ENCODE measurements around the gene FOXQ1. TPM values are rescaled to one million over a fixed set of nuclear protein-coding genes. Genes with fewer than 3 reads are reported as not detected.

Gene FOXQ1
- total RNA-seq, 4 donors from 2014 or later: 0.42 TPM; not detected in 3

DNA sequence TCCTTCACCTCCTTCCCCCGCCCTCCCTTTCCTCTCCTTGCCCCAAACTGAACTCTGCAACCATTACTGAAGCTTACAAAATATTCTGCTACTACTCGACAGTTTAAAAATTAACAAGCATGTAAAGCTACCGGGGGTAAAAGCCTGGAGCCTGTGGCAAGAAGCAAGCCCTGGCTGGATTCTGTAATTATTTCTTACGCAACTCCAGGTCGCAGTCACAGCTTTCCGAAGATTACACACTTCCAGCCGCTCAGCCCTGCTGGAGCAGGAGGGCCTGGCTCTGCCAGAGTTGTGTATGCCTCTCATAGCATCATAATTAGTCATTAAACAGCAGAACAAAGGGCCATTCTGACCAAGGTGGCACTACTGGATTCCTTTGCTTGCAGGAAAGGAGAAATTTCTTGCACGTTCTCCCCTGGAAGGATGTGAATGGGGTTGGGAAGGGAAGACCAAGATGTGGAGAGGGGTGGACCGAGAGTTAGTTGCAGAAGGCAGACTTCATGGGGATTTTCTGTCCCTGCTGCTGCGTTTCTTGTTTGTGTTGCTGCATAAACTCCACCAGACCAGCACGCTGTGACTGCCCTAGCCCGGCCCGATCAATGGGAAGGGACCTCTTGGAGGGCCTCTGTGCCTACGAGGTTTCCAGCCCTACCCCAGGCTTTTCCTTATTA is 23.6 kb downstream of the FOXQ1 start:
- Histone ChIP-seq H3K4me3 (no peak overlapping the region), H3K9me3 (no peaks in the 10 kb centered on the region), H3K27me3 (no peaks in the 10 kb centered on the region), H3K4me1 (no peaks in the 10 kb centered on the region), H3K27ac (no peak overlapping the region), H3K36me3 (no peaks in the 10 kb centered on the region)
- ATAC-seq (peak in 1 of 2 donors; percentile 50), DNase-seq (no peak)
- TF ChIP-seq POLR2A (IDR thresholded peaks at IDR 0.05) (no peak), CTCF (IDR thresholded peaks at IDR 0.05 in 4 of 5, conservative IDR thresholded peaks at IDR 0.05 in 1 of 5) (no peak)
- in situ Hi-C loops (cut with MboI; ENCODE audit: low sequenced_read_pairs in 4 of 4): no loop called here
- intact Hi-C loops (cut with DNase I; ENCODE audit: low total_unique reads): no loop called here

DNA sequence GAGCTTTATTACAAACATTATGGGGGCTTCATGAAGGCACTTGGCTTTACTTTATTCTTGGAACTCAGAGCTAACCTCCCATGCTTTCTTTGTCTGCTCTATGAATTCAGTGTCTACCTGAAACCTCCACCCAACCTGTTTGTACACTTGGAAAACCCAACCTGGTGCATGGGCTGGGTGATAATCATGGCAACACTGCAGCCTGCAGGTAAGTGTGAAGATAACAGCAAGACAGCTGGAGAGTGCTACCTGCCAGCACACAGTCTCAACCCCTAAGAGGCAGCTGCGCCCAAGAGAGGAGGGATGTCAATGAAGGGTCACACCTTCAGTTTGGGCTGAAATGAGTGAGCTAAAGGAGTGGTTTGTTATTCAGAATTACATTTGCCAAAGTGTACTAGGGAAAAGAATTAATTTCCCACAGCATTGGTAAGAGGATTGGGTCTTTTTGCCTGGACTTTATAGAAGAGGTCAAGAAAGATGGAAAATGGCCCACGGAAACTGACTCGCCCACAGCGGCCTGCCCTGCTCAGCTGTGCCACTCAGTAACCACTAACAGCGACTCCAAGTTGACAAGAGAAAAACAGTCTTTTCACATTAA is 24.4 kb downstream of the FOXQ1 start:
- no peaks in the 10 kb centered on the region for H3K27me3 ChIP-seq
- no peaks in the 10 kb centered on the region for H3K9me3 ChIP-seq
- no peaks in the 10 kb centered on the region for H3K36me3 ChIP-seq

DNA sequence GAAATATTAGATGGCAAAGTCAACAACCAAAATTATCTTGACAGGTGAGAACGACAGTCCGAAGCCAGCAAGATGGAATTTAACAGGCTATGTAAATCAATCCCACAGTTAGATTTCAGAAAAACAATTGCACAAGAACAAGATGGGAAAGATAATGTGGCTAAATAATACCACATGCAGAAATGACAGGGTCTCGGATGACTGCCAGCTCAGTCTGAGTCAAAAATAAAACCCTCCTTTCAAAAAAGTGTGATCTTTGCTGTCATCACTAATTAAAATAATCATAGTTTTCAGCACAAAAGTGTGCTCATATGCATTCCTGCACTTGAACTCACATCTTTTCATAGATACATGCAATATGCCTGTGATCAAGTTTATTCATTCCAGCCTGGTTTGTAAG is 25.9 kb downstream of the FOXQ1 start:
- in situ Hi-C loops (cut with MboI; ENCODE audit: low sequenced_read_pairs in 4 of 4) (no loop called here), intact Hi-C loops (cut with DNase I; ENCODE audit: low total_unique reads) (no loop called here)
- H3K36me3 ChIP-seq: no peaks in the 10 kb centered on the region
- H3K4me1 ChIP-seq: no peaks in the 10 kb centered on the region
- H3K27me3 ChIP-seq: no peaks in the 10 kb centered on the region
- H3K27ac ChIP-seq: no peak overlapping the region
- H3K4me3 ChIP-seq: no peak overlapping the region
- no peaks in the 10 kb centered on the region for H3K9me3 ChIP-seq
- DNase-seq (no peak), ATAC-seq (no peak)
- no peak for TF ChIP-seq CTCF (IDR thresholded peaks at IDR 0.05 in 4 of 5, conservative IDR thresholded peaks at IDR 0.05 in 1 of 5)

More for the DNA sequence above, 24.4 kb downstream of the FOXQ1 start:
- Histone ChIP-seq H3K4me1 (no peaks in the 10 kb centered on the region), H3K27ac (no peak overlapping the region), H3K4me3 (no peak overlapping the region)
- no peak for TF ChIP-seq CTCF (IDR thresholded peaks at IDR 0.05 in 4 of 5, conservative IDR thresholded peaks at IDR 0.05 in 1 of 5)
- TF ChIP-seq POLR2A (IDR thresholded peaks at IDR 0.05): no peak
- no peak for DNase-seq
- no peak for ATAC-seq
- intact Hi-C loops (cut with DNase I; ENCODE audit: low total_unique reads): no loop called here
- in situ Hi-C loops (cut with MboI; ENCODE audit: low sequenced_read_pairs in 4 of 4): no loop called here

- no peaks in the 10 kb centered on the region for H3K4me1 ChIP-seq
- no peak for DNase-seq
- no peak for ATAC-seq
- peaks cover 0 to 4% (median 0%) of the 10 kb centered on the region in 3 donors for H3K27me3 ChIP-seq
- H3K27ac ChIP-seq: no peak overlapping the region
- no peaks in the 10 kb centered on the region for H3K36me3 ChIP-seq
- peaks cover 0 to 11% (median 0%) of the 10 kb centered on the region in 3 donors for H3K9me3 ChIP-seq
- in situ Hi-C loops (cut with MboI; ENCODE audit: low sequenced_read_pairs in 4 of 4) (no loop called here), intact Hi-C loops (cut with DNase I; ENCODE audit: low total_unique reads) (no loop called here)
- no peak overlapping the region for H3K4me3 ChIP-seq
- TF ChIP-seq CTCF (IDR thresholded peaks at IDR 0.05 in 4 of 5, conservative IDR thresholded peaks at IDR 0.05 in 1 of 5) (no peak), POLR2A (IDR thresholded peaks at IDR 0.05) (no peak)
Measured at GRCh38 chr6:1346101-1346500, 34.2 kb downstream of the FOXQ1 start.

Data from gastrocnemius medialis (tissue), 4 donors.